Stimulated activated effector memory CD8-positive, alpha-beta T cell treated with anti-CD3 and anti-CD28 coated beads, Interleukin-12 subunit alpha, Interleukin-12 subunit beta, amount 100 ng/mL, for 72 hours (primary cell): ENCODE data around the gene SMAD3.
"Not testable (repeated sequence)": the region's sequence is repeated elsewhere in the genome, so short reads cannot be mapped to it uniquely, and the experiment has no call there.

ENCODE experiments used
- ATAC-seq: fragments of 150-1000 bp; cut with Tn5 transposase; 2 replicates; pipeline ENCODE4 v1.10.0; 2021
- DNase-seq, 2 donors: peaks; one replicate each; pipeline ENCODE4 v3.0.0; 2021 to 2022; ENCODE audit warnings: low spot score in 2 of 2
- H3K27ac Mint-ChIP-seq: one replicate; pipeline ENCODE4 v1.8.0; 2022; ENCODE audit warnings: mild to moderate bottlenecking, mixed read lengths
- H3K36me3 Mint-ChIP-seq: one replicate; pipeline ENCODE4 v1.8.0; 2022; ENCODE audit warnings: mild to moderate bottlenecking, mixed read lengths
- H3K4me1 Mint-ChIP-seq: one replicate; pipeline ENCODE4 v1.8.0; 2022; ENCODE audit warnings: mixed read lengths
- H3K4me3 Mint-ChIP-seq: one replicate; pipeline ENCODE4 v1.8.0; 2022; ENCODE audit warnings: mild to moderate bottlenecking, mixed read lengths
- H3K9me3 Mint-ChIP-seq: one replicate; pipeline ENCODE4 v1.8.0; 2022; ENCODE audit warnings: mixed read lengths

SMAD3 gene

DNA sequence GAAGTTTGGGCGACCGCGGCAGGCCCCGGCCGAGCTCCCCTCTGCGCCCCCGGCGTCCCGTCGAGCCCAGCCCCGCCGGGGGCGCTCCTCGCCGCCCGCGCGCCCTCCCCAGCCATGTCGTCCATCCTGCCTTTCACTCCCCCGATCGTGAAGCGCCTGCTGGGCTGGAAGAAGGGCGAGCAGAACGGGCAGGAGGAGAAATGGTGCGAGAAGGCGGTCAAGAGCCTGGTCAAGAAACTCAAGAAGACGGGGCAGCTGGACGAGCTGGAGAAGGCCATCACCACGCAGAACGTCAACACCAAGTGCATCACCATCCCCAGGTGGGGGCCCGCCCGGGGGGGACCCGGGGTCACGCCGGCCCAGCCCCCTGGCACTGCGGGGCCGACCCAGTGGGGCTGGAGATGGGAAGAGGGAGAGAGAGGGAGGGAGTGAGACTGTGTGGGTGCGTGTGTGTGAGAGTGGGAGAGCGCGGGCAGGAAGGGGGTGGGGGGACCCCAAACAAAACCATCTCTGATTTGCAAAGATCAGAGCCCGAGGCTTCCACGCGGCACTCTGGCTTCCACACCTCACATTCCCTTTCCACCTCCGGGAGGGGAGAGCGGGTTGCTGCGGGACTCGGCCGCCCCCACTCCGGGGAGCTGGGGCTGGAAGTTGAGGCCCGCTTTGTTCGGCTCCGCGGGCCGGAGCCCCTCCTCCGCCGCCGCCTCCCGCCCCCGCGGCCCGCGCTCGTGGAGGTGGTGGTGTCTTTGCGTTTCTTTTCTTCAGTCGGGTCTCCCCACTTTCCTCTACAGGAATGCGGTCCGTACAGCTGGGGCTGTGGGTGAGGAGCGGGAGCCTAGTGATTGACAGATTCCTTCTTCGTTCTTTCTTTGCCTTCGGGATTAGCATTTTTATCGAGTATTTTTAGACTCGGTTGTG is 898 bp downstream of the SMAD3 start:
- no peak for DNase-seq
- ATAC-seq, result peak; percentile 17
- Mint-ChIP-seq H3K27ac (peak overlapping the region; percentile 93), H3K4me1 (peaks cover 67% of the 10 kb centered on the region), H3K36me3 (peaks cover 29% of the 10 kb centered on the region), H3K4me3 (peak overlapping the region; percentile 96), H3K9me3 (no peaks in the 10 kb centered on the region)

DNA sequence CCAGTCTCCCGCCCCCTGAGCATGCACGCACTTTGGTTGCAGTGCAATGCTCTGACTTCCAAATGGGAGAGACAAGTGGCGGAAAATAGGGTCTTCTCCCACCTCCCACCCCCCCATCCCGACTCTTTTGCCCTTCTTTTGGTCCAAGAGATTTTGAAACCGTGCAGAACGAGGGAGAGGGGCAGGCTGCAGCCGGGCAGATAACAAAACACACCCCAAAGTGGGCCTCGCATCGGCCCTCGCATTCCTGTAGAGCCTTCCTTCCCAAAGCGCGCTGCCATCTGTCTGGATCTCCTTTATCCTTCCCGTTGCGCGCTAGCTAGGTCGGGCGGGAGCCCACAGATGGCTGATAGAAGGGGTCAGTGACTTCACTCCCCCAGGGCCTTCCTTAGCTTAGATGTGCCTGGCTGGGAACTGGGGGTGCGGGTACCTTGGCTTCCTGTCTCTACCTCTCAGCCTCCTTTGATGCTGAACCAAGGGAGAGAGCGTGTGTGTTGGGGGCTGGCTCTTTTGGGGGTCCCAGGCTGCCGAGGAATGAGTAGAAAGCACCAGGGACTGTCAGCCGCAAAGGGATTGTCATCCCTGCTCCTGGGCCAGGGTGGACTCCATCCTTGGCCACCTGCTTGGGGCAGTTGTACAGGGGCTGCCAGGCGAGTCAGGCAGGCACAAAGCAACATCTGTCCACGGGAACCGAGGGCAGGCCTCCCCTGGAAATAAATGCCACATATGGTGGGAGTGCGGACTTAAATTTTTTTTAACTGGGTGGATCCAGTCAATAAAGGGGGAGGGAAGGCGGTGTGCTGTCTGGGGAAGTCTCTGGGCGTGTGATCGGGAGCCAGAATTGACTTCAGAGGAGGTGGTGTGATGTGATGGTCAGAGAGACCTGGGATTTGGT is 1.8 kb downstream of the SMAD3 start:
- ATAC-seq (no peak), DNase-seq (no peak)
- Mint-ChIP-seq H3K4me3 (peak overlapping the region; percentile 96), H3K27ac (peak overlapping the region; percentile 90), H3K9me3 (no peaks in the 10 kb centered on the region), H3K36me3 (peaks cover 32% of the 10 kb centered on the region), H3K4me1 (peaks cover 65% of the 10 kb centered on the region)

DNA sequence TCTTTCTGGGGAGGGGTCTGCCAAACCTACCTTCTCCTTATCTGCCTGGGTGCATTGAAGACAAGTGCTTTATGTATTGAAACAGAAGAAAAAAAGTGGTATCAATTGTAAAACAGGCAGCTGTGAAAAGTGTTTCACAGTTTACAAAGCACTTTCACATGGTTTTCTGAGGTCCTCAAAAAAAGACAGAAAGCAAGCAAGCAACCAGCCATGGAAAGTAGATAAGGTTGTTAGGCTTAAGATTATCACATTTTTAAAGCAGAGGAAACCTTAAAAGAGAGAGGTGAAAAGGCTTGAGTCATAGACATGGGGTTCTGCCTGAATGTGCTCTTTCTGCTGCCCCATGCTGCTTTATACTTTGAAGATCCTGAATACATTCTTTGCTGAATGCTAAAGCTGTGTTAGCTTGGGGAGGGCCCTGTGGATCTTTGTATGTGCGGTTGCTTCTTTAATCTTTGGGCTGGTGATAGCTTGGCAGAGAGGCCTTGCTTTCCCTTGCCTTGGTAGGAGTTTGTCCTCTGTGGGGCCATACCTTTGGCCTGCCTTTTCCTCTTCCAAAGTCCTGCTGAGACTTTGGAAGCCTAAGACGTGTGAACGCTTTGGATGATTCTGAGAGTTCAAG is 2.6 kb downstream of the SMAD3 start:
- H3K4me3 Mint-ChIP-seq, result peak overlapping the region; percentile 96
- DNase-seq (no peak), ATAC-seq (peak; percentile 58)
- H3K9me3 Mint-ChIP-seq, result no peaks in the 10 kb centered on the region
- H3K27ac Mint-ChIP-seq, result peak overlapping the region; percentile 90
- H3K36me3 Mint-ChIP-seq, result peaks cover 32% of the 10 kb centered on the region
- peaks cover 70% of the 10 kb centered on the region for H3K4me1 Mint-ChIP-seq

GRCh38 chr15:67068710-67069400 is 3.5 kb downstream of the SMAD3 start:
- peak overlapping the region; percentile 96 for H3K4me3 Mint-ChIP-seq
- DNase-seq (no peak), ATAC-seq (peak; percentile 19)
- peaks cover 71% of the 10 kb centered on the region for H3K4me1 Mint-ChIP-seq
- peaks cover 32% of the 10 kb centered on the region for H3K36me3 Mint-ChIP-seq
- H3K9me3 Mint-ChIP-seq, result no peaks in the 10 kb centered on the region
- H3K27ac Mint-ChIP-seq, result peak overlapping the region; percentile 90

GRCh38 chr15:67070150-67070549 is 4.7 kb downstream of the SMAD3 start:
- H3K36me3 Mint-ChIP-seq, result peaks cover 34% of the 10 kb centered on the region
- DNase-seq (no peak), ATAC-seq (no peak)
- H3K27ac Mint-ChIP-seq, result no peak overlapping the region
- H3K4me1 Mint-ChIP-seq, result peaks cover 74% of the 10 kb centered on the region
- H3K9me3 Mint-ChIP-seq, result no peaks in the 10 kb centered on the region
- peak overlapping the region; percentile 23 for H3K4me3 Mint-ChIP-seq

GRCh38 chr15:67070892-67071664 is 5.7 kb downstream of the SMAD3 start:
- Mint-ChIP-seq H3K4me3 (no peak overlapping the region), H3K27ac (no peak overlapping the region)
- no peak for DNase-seq

GRCh38 chr15:67072442-67072841 is 7.0 kb downstream of the SMAD3 start:
- Mint-ChIP-seq H3K4me3 (peak overlapping the region; percentile 44), H3K36me3 (peaks cover 26% of the 10 kb centered on the region)
- ATAC-seq, result no peak

More at GRCh38 chr15:67070892-67071664, 5.7 kb downstream of the SMAD3 start:
- ATAC-seq, result no peak
- Mint-ChIP-seq H3K9me3 (no peaks in the 10 kb centered on the region), H3K36me3 (peaks cover 34% of the 10 kb centered on the region), H3K4me1 (peaks cover 82% of the 10 kb centered on the region)

DNA sequence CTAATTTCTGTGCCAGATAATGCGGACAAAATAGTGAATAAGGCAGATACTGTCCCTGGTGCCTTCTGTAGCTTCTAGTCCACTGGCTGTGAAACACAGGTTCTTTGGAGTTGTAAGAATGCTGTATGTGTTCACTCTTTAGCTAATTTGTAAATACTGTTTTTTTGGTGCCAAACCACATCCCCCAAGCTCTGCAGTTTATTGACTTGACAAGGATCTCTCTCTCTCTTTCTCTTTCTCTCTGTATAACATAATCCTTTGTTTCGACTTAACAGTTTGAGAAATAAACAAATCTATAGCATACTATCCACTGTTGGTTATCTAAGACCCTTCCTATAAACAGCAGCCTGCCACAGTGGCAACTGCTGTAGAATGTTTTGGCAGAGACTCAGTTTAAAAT is 7.6 kb downstream of the SMAD3 start:
- no peaks in the 10 kb centered on the region for H3K9me3 Mint-ChIP-seq
- H3K4me3 Mint-ChIP-seq, result peak overlapping the region; percentile 44
- DNase-seq, result no peak
- H3K27ac Mint-ChIP-seq, result peak overlapping the region; percentile 46
- H3K36me3 Mint-ChIP-seq, result peaks cover 26% of the 10 kb centered on the region
- H3K4me1 Mint-ChIP-seq, result peaks cover 88% of the 10 kb centered on the region
- ATAC-seq, result no peak

More at GRCh38 chr15:67072442-67072841, 7.0 kb downstream of the SMAD3 start:
- Mint-ChIP-seq H3K27ac (peak overlapping the region; percentile 46), H3K4me1 (peaks cover 88% of the 10 kb centered on the region), H3K9me3 (no peaks in the 10 kb centered on the region)
- no peak for DNase-seq

DNA sequence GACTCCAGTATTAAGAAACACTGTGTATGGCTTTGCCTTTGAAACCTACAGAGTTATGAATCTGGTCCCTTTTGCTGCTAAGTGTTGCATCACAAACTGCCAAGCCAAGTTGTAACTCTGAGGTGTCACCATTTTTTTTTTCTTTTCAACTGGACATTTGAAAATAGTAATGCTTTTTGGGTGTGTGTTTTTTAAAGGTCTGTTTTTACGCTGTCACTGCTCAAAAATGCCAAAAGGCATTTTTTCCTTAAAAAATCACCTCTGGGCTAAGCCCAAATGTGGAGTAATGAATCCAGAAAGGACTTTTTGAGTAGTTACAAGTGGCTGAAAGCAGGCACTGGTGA is 9.5 kb downstream of the SMAD3 start:
- no peaks in the 10 kb centered on the region for H3K9me3 Mint-ChIP-seq
- H3K4me3 Mint-ChIP-seq, result peak overlapping the region; percentile 44
- no peak for DNase-seq
- H3K27ac Mint-ChIP-seq, result no peak overlapping the region
- H3K36me3 Mint-ChIP-seq, result peaks cover 25% of the 10 kb centered on the region
- ATAC-seq, result no peak
- peaks cover 79% of the 10 kb centered on the region for H3K4me1 Mint-ChIP-seq

DNA sequence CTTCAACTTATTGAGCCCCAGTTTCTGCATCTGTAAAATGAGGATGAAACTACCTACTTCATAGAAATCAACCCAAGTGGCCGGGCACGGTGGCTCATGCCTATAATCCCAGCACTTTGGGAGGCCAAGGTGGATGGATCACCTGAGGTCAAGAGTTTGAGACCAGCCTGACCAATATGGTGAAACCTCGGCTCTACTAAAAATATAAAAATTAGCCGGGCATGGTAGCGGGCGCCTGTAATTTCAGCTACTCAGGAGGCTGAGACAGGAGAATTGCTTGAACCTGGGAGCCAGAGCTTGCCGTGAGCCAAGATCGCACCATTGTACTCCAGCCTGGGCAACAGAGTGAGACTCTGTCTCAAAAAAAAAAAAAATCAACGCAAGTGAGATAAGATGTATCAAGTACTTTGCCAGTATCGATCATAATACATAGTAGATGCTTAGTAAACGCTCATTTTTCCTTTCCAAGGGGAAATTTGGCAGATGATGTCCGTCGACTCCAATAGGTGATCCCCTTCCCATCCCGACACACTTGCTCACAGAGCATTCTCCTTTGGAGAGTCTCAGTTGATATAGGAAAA is 10.2 kb downstream of the SMAD3 start:
- Mint-ChIP-seq H3K27ac (peak overlapping the region; percentile 61), H3K36me3 (peaks cover 17% of the 10 kb centered on the region), H3K4me1 (peaks cover 80% of the 10 kb centered on the region), H3K4me3 (peak overlapping the region; percentile 44)
- ATAC-seq, DNase-seq, H3K9me3 Mint-ChIP-seq: not testable (repeated sequence)

DNA sequence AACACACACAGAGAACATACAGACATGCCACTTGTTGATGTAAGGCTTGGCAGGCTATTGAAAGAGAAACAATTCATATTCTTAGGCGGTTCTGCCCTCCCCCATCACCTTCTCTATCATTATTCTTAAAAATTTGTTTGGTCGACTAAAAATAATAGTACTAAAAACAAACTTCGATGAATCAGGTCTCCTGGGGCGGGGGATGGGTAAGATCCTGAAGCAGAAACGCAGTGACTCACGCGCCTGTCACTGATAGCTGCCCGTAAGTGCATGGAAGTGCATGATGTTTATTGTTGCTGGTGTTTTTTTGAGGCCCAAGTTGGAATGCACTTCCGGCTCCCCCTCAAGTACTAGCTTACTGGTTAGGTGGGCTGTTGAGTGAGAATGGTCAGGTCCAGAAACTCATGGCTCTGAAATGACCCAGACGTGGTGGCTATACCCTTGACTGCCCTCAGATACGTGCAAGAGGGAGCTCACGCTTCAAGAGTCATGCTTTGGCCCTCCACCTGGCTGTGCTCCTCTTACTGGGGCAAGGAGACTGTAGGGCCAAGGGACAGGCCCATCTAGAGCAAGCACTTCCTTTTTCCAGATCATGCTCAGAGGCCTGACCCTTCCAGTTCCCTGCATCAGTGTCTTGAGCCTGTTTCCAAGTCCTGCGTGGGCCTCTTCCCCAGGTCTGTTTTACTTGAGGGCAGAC is 10.9 kb downstream of the SMAD3 start:
- Mint-ChIP-seq H3K36me3 (peaks cover 14% of the 10 kb centered on the region), H3K4me3 (no peak overlapping the region), H3K9me3 (no peaks in the 10 kb centered on the region), H3K4me1 (peaks cover 80% of the 10 kb centered on the region), H3K27ac (peak overlapping the region; percentile 61)
- ATAC-seq (no peak), DNase-seq (no peak)

DNA sequence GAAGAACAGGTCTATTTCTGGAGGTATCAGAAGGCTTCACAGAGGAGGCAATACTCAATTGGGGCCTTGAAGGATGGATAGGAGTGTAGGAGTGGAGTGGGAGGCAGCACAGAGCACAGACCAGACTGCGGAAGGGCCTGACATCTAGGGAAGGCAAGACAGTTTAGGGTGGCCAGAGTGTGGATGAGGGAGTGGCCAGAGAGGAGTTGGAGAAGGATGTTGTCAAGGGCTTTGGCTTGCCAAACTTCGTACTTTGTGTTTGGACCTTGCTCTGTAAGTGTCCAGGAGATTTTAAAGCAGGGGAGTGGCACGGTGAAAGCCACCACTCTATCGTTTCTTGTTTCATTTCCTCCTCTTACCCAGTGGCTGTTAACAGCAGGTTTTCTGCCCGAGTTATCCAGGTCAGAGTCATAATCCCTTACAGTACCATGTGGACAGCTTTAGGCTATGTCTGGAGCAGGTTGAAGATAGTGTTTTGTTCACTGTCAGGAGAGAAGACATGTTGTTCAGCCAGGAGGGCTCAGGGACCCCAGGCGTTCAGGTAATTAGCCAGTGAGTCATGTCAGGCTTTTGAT is 12.3 kb downstream of the SMAD3 start:
- Mint-ChIP-seq H3K4me3 (peak overlapping the region; percentile 2), H3K4me1 (peaks cover 85% of the 10 kb centered on the region), H3K27ac (peak overlapping the region; percentile 1), H3K9me3 (no peaks in the 10 kb centered on the region), H3K36me3 (peaks cover 18% of the 10 kb centered on the region)
- DNase-seq (no peak), ATAC-seq (no peak)

GRCh38 chr15:67079361-67079760 is 14.0 kb downstream of the SMAD3 start:
- H3K4me1 Mint-ChIP-seq, result peaks cover 88% of the 10 kb centered on the region
- no peak overlapping the region for H3K4me3 Mint-ChIP-seq
- ATAC-seq (no peak), DNase-seq (no peak)
- peaks cover 22% of the 10 kb centered on the region for H3K36me3 Mint-ChIP-seq
- no peak overlapping the region for H3K27ac Mint-ChIP-seq
- H3K9me3 Mint-ChIP-seq, result no peaks in the 10 kb centered on the region
